B cell (primary cell): ENCODE results near the gene SLC35E2B.
"Not testable (repeated sequence)": the region's sequence is repeated elsewhere in the genome, so short reads cannot be mapped to it uniquely, and the experiment has no call there.

Source experiments
- EZH2 ChIP-seq: IDR thresholded peaks from 2 replicates; pipeline ENCODE4 v1.6.1; 2012; ENCODE audit warnings: borderline replicate concordance, low read depth, mild to moderate bottlenecking, moderate library complexity, low read length; ENCODE audit not compliant: insufficient read depth, poor library complexity, severe bottlenecking
- TF ChIP-seq, protein P1 (sequence below): fragments of 200-600 bp; IDR thresholded peaks from one replicate; pipeline ENCODE4 v1.8.0; 2022; ENCODE audit warnings: antibody characterized with exemption, mild to moderate bottlenecking

DNA sequence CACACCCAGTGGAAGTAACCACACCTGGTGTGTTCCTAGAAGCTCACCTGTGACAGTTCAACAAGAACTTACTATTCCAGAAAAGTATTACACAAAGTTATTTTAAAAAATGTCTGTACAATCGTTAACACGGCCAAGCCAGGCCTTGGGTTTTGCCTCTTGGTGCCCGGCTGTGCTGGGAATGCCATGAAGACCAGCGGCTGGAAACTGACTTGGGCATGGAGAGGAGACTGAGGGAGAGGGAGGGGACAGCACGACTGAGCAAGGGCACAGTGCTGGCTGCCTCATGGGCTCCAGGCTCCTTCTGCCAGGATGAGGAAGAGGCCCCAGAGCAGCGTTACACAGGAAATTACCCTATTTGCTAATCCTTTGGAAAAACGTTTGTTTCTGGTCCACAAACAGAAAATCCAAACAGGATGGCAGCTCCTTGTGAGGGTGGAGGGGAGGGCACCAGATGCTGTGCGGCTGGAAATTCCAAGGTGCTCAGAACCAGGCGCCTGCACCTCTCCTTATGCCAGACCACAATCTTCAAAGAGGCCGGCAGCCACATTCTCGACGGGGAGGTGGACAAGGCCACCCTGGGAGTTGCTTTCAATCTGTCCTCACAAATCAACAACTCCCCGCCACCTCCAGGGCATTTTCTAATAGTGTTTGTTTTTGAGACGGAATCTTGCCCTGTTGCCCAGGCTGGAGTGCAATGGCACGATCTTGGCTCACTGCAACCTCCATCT is 29.6 kb downstream of the SLC35E2B start:
- not testable (repeated sequence) for TF ChIP-seq EZH2
- TF ChIP-seq, protein P1, sequence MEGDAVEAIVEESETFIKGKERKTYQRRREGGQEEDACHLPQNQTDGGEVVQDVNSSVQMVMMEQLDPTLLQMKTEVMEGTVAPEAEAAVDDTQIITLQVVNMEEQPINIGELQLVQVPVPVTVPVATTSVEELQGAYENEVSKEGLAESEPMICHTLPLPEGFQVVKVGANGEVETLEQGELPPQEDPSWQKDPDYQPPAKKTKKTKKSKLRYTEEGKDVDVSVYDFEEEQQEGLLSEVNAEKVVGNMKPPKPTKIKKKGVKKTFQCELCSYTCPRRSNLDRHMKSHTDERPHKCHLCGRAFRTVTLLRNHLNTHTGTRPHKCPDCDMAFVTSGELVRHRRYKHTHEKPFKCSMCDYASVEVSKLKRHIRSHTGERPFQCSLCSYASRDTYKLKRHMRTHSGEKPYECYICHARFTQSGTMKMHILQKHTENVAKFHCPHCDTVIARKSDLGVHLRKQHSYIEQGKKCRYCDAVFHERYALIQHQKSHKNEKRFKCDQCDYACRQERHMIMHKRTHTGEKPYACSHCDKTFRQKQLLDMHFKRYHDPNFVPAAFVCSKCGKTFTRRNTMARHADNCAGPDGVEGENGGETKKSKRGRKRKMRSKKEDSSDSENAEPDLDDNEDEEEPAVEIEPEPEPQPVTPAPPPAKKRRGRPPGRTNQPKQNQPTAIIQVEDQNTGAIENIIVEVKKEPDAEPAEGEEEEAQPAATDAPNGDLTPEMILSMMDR, result not testable (repeated sequence)
